Colonic mucosa (tissue), 4 donors: ENCODE measurements around the gene MT4. TPM values are rescaled to one million over a fixed set of nuclear protein-coding genes. Genes with fewer than 3 reads are reported as not detected.

Experiments used
- DNase-seq: peaks from one replicate; pipeline ENCODE4 v3.0.0-alpha.2; 2020
- H3K27ac ChIP-seq: fragments of 200-600 bp; one replicate; pipeline ENCODE4 v1.8.0; 2021
- H3K27me3 ChIP-seq: fragments of 200-600 bp; one replicate; pipeline ENCODE4 v1.8.0; 2021
- H3K36me3 ChIP-seq: fragments of 200-600 bp; one replicate; pipeline ENCODE4 v1.8.0; 2021
- H3K4me1 ChIP-seq: fragments of 200-600 bp; one replicate; pipeline ENCODE4 v1.8.0; 2021; ENCODE audit warnings: mild to moderate bottlenecking
- H3K4me3 ChIP-seq: fragments of 200-600 bp; one replicate; pipeline ENCODE4 v1.8.0; 2021
- H3K9ac ChIP-seq, 2 donors: one replicate each; pipeline ENCODE4 v1.7.0; 2013; ENCODE audit warnings: control low read depth in 2 of 2, low read depth in 2 of 2, low read length in 2 of 2
- H3K9me3 ChIP-seq: fragments of 200-600 bp; one replicate; pipeline ENCODE4 v1.8.0; 2021
- CTCF ChIP-seq: fragments of 200-600 bp; IDR thresholded peaks from one replicate; pipeline ENCODE4 v1.8.0; 2022; ENCODE audit warnings: antibody characterized with exemption, mild to moderate bottlenecking
- intact Hi-C: fragments of 100-400 bp; cut with DNase I; formaldehyde crosslinking; loops from one replicate; pipeline ENCODE4 v1.14.1; 2022
- total RNA-seq, 2 donors: library from RNA; stranded (reverse); fragmentation: NEBNext Ultra II Directional in 1 of 2; extraction: Animal tissue kit (Norgen Biotek cat#: 25700) in 1 of 2; gene quantifications; one replicate each; pipeline ENCODE4 v1.2.1, GENCODE V29; 2021
- donor health status: healthy.
- donor health status: DM: no; HTN: no; CAD: no.
- donor health status: DM: no; HTN: no; CAD: no.

The MT4 gene
- total RNA-seq, 2 donors from 2014 or later = not detected

GRCh38 chr16:56605475-56605874, 40.6 kb downstream of the MT4 start:
- TF ChIP-seq CTCF = no peak
- intact Hi-C loops = loop anchor here (10.0 kb wide), 1 partner anchor 91 kb away; no protein-coding TSS in a partner anchor
- Histone ChIP-seq H3K9ac (no peak overlapping the region), H3K27me3 (no peaks in the 10 kb centered on the region), H3K36me3 (no peaks in the 10 kb centered on the region), H3K4me3 (no peak overlapping the region), H3K4me1 (peaks cover 7% of the 10 kb centered on the region), H3K9me3 (no peaks in the 10 kb centered on the region), H3K27ac (peak overlapping the region; percentile 88)
- no peak for DNase-seq

GRCh38 chr16:56606071-56606475, 41.2 kb downstream of the MT4 start:
- intact Hi-C loops = loop anchor here (10.0 kb wide), 1 partner anchor 91 kb away; no protein-coding TSS in a partner anchor
- Histone ChIP-seq H3K9me3 (no peaks in the 10 kb centered on the region), H3K9ac (peak overlapping the region in 1 of 2 donors; percentile 7), H3K27me3 (no peaks in the 10 kb centered on the region), H3K4me1 (peaks cover 11% of the 10 kb centered on the region), H3K4me3 (no peak overlapping the region), H3K36me3 (no peaks in the 10 kb centered on the region), H3K27ac (peak overlapping the region; percentile 88)
- TF ChIP-seq CTCF = no peak
- peak; percentile 41 for DNase-seq

- intact Hi-C loops = loop anchor here (10.0 kb wide), 1 partner anchor 92 kb away; no protein-coding TSS in a partner anchor
- no peak overlapping the region for H3K4me3 ChIP-seq
- no peak for TF ChIP-seq CTCF
- peak overlapping the region in 1 of 2 donors; percentile 80 for H3K9ac ChIP-seq
- H3K27me3 ChIP-seq = no peaks in the 10 kb centered on the region
- H3K9me3 ChIP-seq = no peaks in the 10 kb centered on the region
- DNase-seq = peak; percentile 29
- peak overlapping the region; percentile 88 for H3K27ac ChIP-seq
- peaks cover 11% of the 10 kb centered on the region for H3K4me1 ChIP-seq
- no peaks in the 10 kb centered on the region for H3K36me3 ChIP-seq
These were observed 41.7 kb downstream of the MT4 start for GRCh38 chr16:56606476-56607108.

GRCh38 chr16:56607109-56607618, 42.3 kb downstream of the MT4 start:
- intact Hi-C loops = loop anchor here (10.0 kb wide), 1 partner anchor 92 kb away; no protein-coding TSS in a partner anchor

GRCh38 chr16:56607675-56608042, 42.8 kb downstream of the MT4 start:
- H3K9me3 ChIP-seq = no peaks in the 10 kb centered on the region
- peaks cover 11% of the 10 kb centered on the region for H3K4me1 ChIP-seq
- H3K36me3 ChIP-seq = no peaks in the 10 kb centered on the region
- intact Hi-C loops = loop anchor here (10.0 kb wide), 1 partner anchor 93 kb away; no protein-coding TSS in a partner anchor
- H3K27ac ChIP-seq = peak overlapping the region; percentile 88
- H3K27me3 ChIP-seq = no peaks in the 10 kb centered on the region
- H3K9ac ChIP-seq = peak overlapping the region; percentile 48 to 80
- no peak for TF ChIP-seq CTCF
- no peak for DNase-seq
- H3K4me3 ChIP-seq = peak overlapping the region; percentile 54

More at GRCh38 chr16:56607109-56607618, 42.3 kb downstream of the MT4 start:
- TF ChIP-seq CTCF = no peak
- Histone ChIP-seq H3K4me1 (peaks cover 11% of the 10 kb centered on the region), H3K27ac (peak overlapping the region; percentile 88), H3K9me3 (no peaks in the 10 kb centered on the region), H3K27me3 (no peaks in the 10 kb centered on the region), H3K4me3 (no peak overlapping the region), H3K36me3 (no peaks in the 10 kb centered on the region), H3K9ac (peak overlapping the region; percentile 48 to 80)
- peak; percentile 54 for DNase-seq
